Osteoblast (primary cell): ENCODE data around the gene PRDM11. TPM values are rescaled to one million over a fixed set of nuclear protein-coding genes. Genes with fewer than 3 reads are reported as not detected.

Experiments
- DNase-seq: peaks from one replicate; pipeline ENCODE4 v3.0.0; 2011; ENCODE audit warnings: low spot score, mixed read lengths; ENCODE audit not compliant: insufficient read length; ENCODE audit errors: missing footprints
- H2AFZ ChIP-seq: 2 replicates; pipeline ENCODE4 v1.6.0; 2011; ENCODE audit warnings: mild to moderate bottlenecking, low read length
- H3K27ac ChIP-seq: 2 replicates; pipeline ENCODE4 v1.5.1; 2011; ENCODE audit warnings: mild to moderate bottlenecking, low read depth, low read length, moderate library complexity
- H3K27me3 ChIP-seq: 2 replicates; pipeline ENCODE4 v1.6.0; 2012; ENCODE audit warnings: mild to moderate bottlenecking, control low read depth, inconsistent platforms, low read length, moderate library complexity; ENCODE audit not compliant: insufficient read depth
- H3K36me3 ChIP-seq: 2 replicates; pipeline ENCODE4 v1.5.1; 2011; ENCODE audit warnings: mild to moderate bottlenecking, low read length, control low read depth, moderate library complexity; ENCODE audit not compliant: insufficient read depth
- H3K4me1 ChIP-seq: 2 replicates; pipeline ENCODE4 v1.5.1; 2011; ENCODE audit warnings: mild to moderate bottlenecking, low read length, control low read depth, moderate library complexity; ENCODE audit not compliant: insufficient read depth
- H3K4me2 ChIP-seq: 2 replicates; pipeline ENCODE4 v1.6.0; 2011; ENCODE audit warnings: mild to moderate bottlenecking, low read length; ENCODE audit not compliant: insufficient read depth
- H3K4me3 ChIP-seq: fragments of 200-600 bp; sonication (generic); 3 replicates; pipeline ENCODE4 v1.5.1; 2012; ENCODE audit warnings: mild to moderate bottlenecking, low read length, inconsistent platforms; ENCODE audit not compliant: insufficient read depth
- H3K79me2 ChIP-seq: 2 replicates; pipeline ENCODE4 v1.6.0; 2012; ENCODE audit warnings: mild to moderate bottlenecking, low read length, control low read depth, inconsistent platforms; ENCODE audit not compliant: insufficient read depth
- H3K9me3 ChIP-seq: 2 replicates; pipeline ENCODE4 v1.5.1; 2011; ENCODE audit warnings: low read depth, low read length, control low read depth
- H4K20me1 ChIP-seq: 2 replicates; pipeline ENCODE4 v1.6.0; 2012; ENCODE audit warnings: mild to moderate bottlenecking, low read length, control low read depth; ENCODE audit not compliant: insufficient read depth
- CTCF ChIP-seq: IDR thresholded peaks from 2 replicates; pipeline ENCODE4 v1.5.1; 2011; ENCODE audit warnings: mild to moderate bottlenecking, low read depth, low read length, moderate library complexity; ENCODE audit errors: extremely low read depth
- total RNA-seq: library from RNA; depleted of rRNA; stranded (reverse); fragments of >200 nt; gene quantifications from 2 replicates; pipeline ENCODE4 v1.2.3, GENCODE V29; 2012

PRDM11 gene
- total RNA-seq, 1 donor = 5.4 TPM

GRCh38 chr11:45270946-45271716 lies 124.7 kb downstream of the PRDM11 start:
- Histone ChIP-seq H3K4me2 (no peak overlapping the region), H3K27ac (no peak overlapping the region), H4K20me1 (no peaks in the 10 kb centered on the region), H3K4me1 (peaks cover 8% of the 10 kb centered on the region), H3K36me3 (no peaks in the 10 kb centered on the region), H3K9me3 (no peaks in the 10 kb centered on the region), H3K79me2 (no peaks in the 10 kb centered on the region), H3K4me3 (no peak overlapping the region), H2AFZ (no peak overlapping the region), H3K27me3 (peaks cover 22% of the 10 kb centered on the region)
- no peak for DNase-seq
- no peak for TF ChIP-seq CTCF

DNA sequence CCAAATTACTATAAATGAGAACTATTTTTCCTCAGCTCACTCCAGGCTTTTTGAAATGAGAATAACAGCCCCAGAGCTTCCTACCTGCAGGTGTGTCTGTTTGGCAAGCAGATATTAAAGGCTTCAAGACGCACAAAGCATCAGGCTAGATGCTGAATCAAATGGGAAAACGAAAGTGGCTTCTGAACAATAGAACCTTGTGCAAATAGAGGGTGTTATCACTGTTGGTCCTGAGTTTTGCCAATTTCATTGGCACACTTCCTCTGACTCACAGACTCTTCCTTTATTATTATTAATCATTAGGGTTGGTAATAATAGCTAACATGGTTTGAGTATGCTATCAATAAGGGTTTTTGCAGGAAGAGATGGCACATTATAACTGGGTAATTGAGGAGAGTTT lies 126.3 kb downstream of the PRDM11 start:
- H2AFZ ChIP-seq = no peak overlapping the region
- no peaks in the 10 kb centered on the region for H4K20me1 ChIP-seq
- no peaks in the 10 kb centered on the region for H3K79me2 ChIP-seq
- no peak overlapping the region for H3K4me3 ChIP-seq
- no peaks in the 10 kb centered on the region for H3K36me3 ChIP-seq
- no peak for DNase-seq
- no peaks in the 10 kb centered on the region for H3K9me3 ChIP-seq
- no peak overlapping the region for H3K27ac ChIP-seq
- no peak for TF ChIP-seq CTCF
- H3K27me3 ChIP-seq = peaks cover 24% of the 10 kb centered on the region
- peaks cover 8% of the 10 kb centered on the region for H3K4me1 ChIP-seq
- no peak overlapping the region for H3K4me2 ChIP-seq

DNA sequence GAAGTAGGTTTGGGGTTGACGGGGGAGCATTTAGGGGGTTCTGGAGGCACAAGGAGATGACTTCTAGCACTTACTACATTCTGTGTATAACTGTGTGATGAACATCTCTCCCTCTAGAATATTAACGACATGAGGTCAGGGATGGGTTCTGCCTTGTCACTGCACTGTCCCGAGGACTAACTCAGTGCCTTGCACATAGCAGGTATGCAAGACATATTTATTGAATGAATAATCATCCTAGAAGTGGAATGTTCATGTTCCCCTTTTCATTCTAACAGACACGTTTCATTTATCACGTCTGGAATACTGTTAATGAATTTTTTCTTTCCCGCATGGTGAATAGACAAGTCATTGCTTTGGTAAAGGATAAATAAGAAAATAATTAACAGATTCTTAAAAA lies 127.1 kb downstream of the PRDM11 start:
- Histone ChIP-seq H2AFZ (no peak overlapping the region), H3K4me2 (no peak overlapping the region), H3K4me1 (peaks cover 8% of the 10 kb centered on the region), H3K27me3 (peaks cover 32% of the 10 kb centered on the region), H4K20me1 (no peaks in the 10 kb centered on the region), H3K36me3 (no peaks in the 10 kb centered on the region), H3K27ac (no peak overlapping the region), H3K9me3 (no peaks in the 10 kb centered on the region), H3K79me2 (no peaks in the 10 kb centered on the region), H3K4me3 (no peak overlapping the region)
- no peak for DNase-seq
- TF ChIP-seq CTCF = no peak

- Histone ChIP-seq H3K9me3 (no peaks in the 10 kb centered on the region), H3K27me3 (peaks cover 30% of the 10 kb centered on the region), H3K79me2 (no peaks in the 10 kb centered on the region), H2AFZ (no peak overlapping the region), H3K4me2 (no peak overlapping the region), H4K20me1 (no peaks in the 10 kb centered on the region), H3K27ac (no peak overlapping the region), H3K36me3 (no peaks in the 10 kb centered on the region), H3K4me1 (peaks cover 8% of the 10 kb centered on the region), H3K4me3 (no peak overlapping the region)
- no peak for DNase-seq
- no peak for TF ChIP-seq CTCF
Observed at GRCh38 chr11:45274206-45274605, 127.8 kb downstream of the PRDM11 start.
